ENCODE measurements around the gene PSAP.

Gene PSAP

DNA sequence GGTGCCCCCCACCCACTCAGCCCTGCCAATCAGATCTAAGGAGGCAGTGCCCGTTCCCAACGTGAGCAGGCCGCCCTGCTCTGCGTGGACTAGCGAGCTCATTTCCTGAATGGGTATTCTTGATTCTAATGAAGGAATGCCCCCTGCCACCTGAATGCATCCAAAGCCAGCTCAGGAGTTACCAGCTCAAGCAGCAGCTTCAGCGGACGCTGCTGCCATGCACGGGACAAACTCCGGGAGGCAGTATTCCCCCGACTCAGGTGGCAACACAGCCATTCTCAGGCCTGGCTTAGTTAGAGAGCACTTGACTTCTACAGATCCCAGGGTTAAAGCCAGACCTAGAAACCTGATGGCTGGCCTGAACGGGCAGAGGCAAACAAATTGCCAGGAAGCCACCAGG, 25.8 kb downstream of the PSAP start:
- no peak for DNase-seq (ENCODE audit: low read depth)

DNA sequence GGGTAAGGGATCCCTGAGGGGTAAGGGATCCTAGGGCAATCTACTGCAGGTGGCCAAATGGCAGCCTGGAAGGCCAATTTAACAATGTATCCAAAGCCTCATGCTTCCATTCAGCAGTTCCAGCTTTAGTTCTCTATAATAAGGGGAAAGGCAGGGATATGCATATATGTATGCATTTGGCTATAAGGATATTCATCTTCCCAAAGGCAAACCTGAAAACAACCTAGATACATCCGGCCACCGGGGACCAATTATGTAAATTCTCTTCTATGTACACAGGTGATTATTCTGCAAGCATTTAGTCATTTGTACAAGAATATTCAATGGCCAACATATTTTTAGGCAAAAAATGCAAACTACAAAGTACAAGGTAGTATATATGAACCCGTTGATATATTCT, 26.7 kb downstream of the PSAP start:
- no peak for DNase-seq (ENCODE audit: low read depth)

DNA sequence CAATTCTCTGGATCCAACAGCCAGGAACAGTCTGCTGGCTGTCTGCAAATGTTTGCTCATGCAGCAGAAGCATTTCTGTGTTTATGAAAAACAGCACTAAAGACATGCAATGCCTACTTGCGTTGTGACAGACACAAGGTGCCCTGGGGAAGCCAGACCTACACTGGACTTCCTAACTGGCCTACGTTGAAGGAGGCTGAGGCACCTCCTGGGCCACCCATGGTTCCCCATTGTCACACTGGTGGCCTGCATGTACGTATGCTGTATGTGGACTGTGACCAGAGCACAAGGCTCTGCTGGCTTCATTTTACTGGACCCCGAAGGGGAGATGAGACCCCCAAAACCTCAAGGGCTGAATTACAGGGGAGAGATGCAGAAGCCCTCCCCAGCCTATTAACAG, 27.7 kb downstream of the PSAP start:
- no peak for DNase-seq (ENCODE audit: low read depth)

DNA sequence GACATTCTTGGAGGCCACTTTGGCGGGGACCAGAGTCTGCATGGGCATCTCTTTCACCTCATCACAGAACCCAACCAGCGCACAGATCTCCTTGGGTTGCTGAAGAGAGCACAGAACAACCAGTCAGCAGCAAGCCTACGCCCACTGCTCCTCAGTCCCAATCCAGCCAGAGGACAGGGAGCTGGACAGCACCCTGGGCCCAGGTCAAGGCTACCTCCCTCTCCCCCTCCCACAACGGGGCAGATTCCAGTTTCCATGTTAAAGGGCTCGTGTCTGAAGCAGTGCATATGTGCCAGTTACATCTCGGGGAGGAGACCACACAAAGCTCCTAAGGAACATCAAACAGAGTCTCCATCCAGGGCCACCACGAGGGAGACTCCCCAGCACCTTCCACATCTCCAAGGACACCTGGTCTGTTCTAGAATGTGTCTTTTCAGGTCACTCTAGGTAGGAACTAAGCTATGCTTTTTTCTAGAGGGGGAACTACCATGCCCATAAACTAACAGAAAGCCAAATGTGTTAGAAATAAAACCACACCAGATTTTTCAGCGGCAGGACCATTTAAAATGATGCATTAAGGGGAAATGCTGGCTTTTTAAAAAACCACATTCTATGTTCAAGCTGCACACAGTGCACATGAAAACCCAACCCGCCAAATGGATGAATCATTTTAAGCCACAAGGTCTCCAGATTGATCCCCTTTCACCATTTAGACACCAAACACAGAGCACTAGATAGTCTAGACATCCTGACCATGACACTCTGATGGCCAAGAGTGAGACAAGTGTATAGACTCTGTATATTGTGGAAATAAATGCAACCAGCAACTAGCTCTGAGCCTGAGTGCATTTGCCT, 28.9 kb downstream of the PSAP start:
- DNase-seq (ENCODE audit: low read depth), result no peak

DNA sequence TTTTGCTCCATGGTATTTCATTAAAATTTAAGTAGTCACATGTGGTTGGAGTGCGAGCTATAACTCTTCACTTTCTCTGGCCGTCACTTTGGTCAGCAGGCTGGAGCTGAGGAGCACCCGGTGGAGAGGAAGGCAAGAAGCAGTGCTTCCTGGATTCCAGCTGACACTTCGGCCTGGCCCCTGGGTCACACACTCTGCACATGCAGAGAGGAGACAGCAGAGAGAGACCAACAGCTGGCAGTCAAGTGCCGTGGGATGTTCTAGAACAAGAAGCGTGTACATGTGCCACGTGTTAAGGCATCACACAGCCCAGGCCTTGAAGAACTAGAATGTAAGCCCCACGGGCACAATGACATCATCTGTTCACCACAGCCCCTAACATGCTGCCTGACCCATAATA, 30.1 kb downstream of the PSAP start:
- DNase-seq (ENCODE audit: low read depth), result no peak

DNA sequence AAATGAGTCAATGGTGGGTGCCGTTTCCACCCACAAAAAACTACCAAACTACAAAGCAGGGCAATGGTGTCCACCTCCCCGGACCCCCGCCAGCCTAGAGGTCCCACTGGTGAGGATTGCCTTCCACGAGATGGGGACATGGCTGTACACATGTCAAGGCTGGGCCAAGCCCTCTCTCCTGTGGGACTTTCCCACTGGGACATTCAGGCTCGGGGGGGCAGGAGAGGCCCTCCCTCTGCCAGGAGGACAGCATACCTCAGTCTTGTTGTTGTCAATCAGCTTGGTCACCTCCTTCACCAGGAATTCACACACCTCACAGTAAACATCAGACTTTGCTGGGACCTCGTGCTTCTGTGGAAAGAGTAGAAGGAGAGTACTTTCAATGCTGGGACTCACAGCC, 31.1 kb downstream of the PSAP start:
- DNase-seq (ENCODE audit: low read depth), result no peak

DNA sequence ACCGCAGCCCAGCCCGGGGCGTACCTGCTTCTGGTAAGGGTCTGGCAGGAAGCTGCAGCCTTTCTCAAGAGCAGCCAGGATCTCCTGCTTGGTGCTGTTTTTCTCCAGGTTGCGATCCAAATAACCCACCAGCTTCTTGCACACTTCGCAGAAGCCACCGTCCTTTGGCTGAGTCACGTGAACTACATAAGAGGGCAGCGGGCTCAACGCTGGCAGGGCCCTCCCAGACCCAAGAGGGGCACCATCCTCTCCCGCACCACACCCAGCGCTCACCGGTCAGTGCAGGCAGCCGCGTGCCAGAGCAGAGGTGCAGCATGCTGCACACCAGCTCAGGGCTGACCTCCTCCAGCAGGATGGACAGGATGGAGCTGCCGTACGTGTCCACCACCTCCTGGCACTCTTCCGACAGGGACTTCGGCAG, 31.6 kb downstream of the PSAP start:
- DNase-seq (ENCODE audit: low read depth), result no peak

DNA sequence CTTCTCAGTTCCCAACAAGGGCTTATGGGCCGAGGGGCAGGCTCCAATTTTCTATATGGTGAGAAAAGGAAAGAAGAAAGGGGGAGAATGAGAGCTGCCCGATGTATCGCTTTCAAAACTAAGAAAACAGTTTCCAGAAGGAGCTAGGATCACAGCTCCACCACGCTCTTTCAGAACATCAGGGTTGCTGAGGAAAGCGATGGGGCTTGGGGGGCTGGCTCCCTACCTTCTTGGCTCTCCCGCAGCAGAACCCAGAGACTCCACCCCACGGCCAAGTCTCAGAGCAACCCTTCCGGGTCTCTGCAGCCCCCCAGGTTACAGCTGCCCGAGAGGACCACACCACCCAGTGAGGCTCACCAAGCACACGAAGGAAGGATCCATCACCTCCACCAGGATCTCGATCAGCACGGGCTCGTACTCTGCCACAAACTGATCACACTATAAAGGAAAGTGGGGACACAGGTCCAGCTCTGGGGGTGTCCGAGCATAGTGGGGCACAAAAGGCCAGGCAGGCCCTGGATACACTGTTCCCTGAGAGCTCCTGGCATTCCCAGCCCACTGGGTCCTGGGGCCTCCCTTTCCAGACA, 32.3 kb downstream of the PSAP start:
- DNase-seq (ENCODE audit: low read depth), result no peak

DNA sequence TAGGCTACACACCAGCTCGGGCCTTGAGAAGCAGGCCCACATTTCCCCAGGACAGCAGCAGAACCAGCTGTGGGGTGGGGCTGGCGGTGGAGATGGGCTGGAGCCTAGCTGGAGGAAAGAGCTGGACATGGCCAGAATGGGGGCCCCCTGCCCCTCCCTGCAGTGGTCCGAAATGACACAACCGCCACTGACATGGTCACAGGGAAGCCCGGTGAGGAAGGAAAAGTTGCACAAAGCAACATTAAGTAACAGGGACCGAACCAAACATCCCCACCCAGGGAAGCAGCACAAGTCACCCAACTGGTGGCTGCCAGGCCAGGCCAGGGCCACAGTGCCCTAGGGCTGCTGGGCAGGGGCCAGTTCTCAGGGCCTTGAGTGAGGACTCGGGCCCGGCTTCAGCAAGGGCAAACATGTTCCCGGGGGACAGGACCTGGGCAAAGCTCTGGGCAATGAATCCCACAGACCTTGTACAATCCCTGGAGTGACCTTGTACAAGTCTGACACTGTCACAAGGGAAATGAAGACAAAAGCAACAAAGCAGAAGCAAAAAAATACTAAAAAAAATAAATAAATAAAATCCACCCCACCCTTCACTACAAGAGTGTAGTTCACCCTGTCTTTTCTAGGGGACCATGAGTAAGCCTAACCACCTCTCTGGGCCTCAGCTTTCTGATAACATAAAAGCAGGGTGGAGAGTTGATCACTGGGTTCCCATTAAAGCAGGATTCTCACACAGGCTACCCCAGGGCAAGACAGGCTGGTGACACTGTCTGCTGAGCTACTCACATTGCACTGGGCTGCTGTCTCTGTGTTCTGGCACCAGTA, 33.0 kb downstream of the PSAP start:
- no peak for DNase-seq (ENCODE audit: low read depth)

DNA sequence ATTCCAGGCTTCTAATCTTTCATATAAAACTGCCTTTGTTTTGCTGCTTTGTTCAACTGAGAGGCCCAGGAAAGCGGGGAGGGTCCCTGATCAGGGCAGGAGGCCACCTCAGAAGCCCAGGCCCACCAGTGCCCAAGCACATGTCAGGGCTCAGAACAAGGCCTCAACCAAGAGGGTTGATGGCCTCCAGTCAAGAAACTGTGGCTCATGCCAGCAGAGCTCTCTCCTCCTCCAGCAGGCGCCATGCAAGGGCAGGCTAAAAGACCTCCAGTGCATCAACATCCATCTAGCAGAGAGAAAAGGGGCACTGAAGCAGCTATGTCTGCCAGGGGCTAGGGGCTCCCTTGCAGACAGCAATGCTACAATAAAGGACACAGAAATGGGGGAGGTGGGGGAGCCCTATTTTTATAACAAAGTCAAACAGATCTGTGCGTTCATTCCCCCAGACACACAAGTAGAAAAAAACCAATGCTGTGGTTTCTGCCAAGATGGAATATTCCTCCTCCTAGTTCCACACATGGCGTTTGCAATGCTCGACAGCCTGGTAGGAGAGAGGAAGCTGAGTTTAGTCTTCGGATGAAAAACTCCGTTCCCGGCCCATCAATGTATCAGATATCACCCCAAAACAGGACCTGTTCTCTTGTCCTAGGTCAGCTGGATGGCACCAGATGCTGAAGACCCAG, 34.0 kb downstream of the PSAP start:
- no peak for DNase-seq (ENCODE audit: low read depth)

DNA sequence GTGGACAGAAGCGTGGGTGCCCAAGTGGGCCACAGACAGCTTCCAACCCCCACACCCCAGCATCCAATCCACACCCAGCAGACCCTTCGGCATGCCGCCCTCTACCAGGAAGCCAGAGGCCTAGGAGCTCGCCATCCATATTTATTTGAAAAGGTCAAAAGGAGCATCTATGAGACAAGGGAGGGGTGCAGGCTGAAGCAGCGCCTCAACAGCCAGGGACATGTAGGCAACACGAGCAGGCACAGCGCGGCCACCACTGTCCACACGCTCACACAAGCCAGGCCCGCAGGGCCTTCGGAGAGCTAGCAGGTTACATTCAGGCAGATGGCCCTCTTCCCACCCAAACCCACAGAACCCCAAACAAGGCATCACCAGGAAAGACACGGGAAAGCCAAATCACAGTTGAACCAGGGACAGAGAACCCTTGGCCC, 34.6 kb downstream of the PSAP start:
- no peak for DNase-seq (ENCODE audit: low read depth)

DNA sequence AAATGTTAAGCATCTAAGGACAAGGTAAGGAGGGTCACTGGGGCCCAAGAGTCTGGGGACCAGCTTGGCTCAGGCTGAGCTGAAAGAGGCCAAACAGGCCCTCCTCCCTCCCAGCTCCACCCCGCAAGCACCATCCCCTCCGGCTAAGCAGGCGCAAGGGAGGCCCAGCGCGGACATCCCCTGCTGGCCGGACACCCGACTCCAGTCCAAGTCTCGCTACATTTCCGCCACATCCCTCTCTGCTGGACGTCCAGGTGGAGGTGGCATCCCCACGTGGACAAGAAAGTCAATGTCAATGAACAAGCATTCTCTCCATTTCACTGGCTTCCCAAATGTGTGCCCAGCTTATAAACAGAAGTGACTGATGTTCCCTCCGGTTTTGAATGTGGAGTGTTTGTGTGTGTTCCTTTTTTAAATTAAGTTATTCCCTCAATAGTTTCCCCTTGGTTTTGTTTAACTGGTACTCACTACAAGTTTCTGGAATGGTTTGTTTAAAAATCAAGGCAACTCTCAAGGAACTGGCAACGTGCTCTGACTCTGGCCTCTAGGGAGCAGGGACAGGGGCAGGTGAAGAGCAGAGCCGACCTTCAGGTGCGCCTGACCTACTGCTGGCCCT, 35.4 kb downstream of the PSAP start:
- DNase-seq (ENCODE audit: low read depth), result no peak

DNA sequence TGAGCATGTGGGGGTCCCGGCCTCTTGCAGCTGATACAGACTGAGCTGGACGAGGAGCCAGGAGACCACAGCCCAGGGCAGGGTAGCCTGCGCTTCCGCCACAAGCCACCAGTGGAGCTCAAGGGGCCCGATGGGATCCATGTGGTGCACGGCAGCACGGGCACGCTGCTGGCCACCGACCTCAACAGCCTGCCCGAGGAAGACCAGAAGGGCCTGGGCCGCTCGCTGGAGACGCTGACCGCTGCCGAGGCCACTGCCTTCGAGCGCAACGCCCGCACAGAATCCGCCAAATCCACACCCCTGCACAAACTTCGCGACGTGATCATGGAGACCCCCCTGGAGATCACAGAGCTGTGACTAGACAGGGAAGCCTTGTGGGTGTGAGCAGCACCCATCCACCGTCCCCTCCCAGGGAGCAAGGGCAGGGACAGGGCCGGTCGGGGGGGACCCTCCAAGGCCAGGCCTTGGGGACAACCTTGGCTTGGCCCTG, 36.1 kb downstream of the PSAP start:
- DNase-seq (ENCODE audit: low read depth), result no peak

DNA sequence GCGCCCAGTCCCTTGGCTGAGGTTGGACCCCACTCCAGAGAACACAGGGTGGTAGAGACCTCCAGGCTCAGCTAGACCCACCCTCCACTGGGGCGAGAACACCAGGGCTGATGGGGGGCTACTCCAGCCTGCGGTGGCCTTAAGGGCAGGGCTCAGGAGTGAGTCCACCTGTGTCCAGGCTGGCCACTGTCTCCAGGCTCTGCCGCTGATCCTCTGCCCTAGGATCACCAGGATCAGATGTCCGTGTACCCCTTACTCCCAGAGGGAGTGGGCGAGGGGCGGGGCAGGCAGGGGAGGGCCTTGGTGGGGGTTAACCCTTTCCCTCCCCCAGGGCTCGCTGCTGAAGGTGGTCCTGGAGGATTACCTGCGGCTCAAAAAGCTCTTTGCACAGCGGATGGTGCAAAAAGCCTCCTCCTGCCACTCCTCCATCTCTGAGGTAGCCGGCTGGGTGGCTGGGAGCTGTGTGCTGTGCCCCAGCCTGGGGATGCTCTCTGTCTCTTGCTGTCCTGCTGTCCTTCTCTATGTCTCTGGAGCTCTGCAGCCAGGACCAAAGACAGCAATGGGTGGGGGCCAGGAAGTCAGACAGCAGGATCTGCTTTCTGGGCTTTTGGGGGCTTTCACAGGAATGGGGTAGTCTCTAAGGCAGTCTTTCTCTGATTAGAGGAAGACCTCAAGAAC, 38.0 kb downstream of the PSAP start:
- no peak for DNase-seq (ENCODE audit: low read depth)

DNA sequence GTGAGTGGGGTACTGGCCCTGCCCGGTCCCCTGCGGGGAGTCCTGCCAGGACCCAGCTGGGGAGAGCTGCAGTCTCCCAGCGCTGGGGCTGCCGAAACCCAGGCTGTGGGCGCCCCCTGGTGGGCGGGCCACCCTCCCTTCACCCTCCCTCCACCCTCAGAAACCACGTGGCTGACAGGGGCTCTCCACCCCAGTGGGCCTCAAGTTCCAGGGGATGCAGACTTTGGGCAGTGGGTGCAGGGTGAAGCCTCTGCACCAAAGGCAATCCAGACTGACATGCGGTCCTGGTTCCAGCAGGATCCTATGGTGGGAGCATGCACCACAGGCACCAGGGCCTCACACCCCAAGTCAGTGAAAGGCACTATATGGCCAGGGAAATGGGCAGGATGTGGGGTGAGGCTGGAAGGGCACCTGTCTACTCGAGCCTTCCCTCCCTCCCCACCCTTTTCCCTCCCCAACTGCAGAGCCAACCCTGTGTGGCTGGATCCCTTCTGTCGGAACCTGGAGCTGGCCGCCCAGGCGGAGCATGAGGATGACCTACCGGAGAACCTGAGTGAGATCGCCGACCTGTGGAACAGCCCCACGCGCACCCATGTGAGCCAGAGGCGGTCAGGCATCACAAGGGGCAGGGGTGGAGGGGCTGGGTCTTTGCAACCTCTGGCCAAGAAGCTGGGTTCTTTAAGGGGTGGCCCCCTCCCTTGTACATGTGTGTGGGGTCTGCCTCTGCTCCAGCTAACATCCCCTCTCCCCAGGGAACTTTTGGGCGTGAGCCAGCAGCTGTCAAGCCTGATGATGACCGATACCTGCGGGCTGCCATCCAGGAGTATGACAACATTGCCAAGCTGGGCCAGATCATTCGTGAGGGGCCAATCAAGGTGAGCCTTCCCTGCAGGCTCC, 38.8 kb downstream of the PSAP start:
- DNase-seq (ENCODE audit: low read depth), result no peak

DNA sequence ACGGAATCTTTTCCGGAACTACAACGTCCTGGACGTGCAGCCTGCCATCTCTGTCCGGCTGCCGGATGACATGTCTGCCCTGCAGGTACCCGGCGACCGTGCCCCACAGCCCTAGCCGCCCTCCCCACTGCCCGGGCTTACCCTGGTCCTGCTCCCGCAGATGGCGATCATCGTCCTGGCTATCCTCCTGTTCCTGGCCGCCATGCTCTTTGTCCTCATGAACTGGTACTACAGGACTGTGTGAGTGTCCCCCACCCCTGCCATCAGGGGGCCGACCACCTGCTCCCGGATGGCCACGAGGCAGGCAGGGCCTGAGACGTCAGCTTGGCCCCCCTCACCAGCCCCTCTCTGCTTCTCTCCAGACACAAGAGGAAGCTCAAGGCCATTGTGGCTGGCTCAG, 39.7 kb downstream of the PSAP start:
- DNase-seq (ENCODE audit: low read depth), result no peak

DNA sequence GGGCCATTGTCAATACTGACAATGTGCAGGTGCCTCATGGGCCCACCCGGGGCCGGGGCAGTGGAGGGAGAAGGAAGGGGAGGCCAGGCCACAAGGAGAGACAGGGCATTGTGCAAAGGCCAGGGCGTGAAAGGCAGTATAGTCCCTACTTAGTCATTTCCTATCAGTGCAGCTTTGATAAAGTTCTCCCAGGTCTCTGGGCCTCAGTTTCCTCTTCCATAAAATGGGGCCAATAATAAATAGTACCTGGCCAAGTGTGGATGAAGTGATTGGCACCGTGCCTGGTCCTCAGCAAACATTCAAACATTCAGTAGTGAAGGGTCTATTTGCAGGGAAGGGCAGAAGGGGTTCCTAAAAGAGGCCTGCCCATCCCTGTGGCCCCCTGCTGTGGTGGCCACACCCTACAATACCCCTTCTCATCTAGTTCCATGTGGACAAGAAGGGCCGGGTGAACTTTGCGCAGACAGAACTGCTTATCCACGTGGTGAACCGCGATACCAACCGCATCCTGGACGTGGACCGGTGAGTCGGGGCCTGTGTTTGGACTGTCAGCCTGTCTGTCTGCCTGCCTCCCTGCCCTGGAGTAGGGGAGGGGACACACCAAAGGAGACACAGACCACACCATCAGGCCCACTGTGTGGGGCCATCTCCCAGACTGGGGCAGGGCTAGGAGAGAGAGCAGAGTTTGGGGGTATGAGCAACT, 40.9 kb downstream of the PSAP start:
- DNase-seq (ENCODE audit: low read depth), result no peak

DNA sequence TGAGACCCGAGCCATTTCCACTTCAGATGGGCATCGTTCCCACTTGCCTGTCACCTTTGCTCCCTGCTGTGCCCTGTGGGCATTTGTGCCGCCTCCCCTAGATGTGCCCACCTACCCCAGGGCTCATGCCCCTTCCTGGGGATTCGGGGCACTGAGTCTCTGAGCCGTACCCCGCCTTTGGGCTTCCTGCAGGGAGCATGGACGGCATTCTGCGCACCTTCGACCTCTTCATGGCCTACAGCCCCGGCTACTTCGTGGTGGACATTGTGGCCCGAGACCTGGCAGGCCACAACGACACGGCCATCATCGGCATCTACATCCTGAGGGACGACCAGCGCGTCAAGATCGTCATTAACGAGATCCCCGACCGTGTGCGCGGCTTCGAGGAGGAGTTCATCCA, 41.4 kb downstream of the PSAP start:
- no peak for DNase-seq (ENCODE audit: low read depth)
